Bronchial epithelial cell (primary cell): ENCODE results near the gene AK1. TPM values are rescaled to one million over a fixed set of nuclear protein-coding genes. Genes with fewer than 3 reads are reported as not detected.
"Not testable (repeated sequence)": the region's sequence is repeated elsewhere in the genome, so short reads cannot be mapped to it uniquely, and the experiment has no call there.

Experiments
- DNase-seq: peaks from one replicate; pipeline ENCODE4 v3.0.0-alpha.2; 2010; ENCODE audit warnings: low read depth
- FAIRE-seq: peaks from 2 replicates; lab custom pipeline; 2011; peaks lifted over from hg19 to GRCh38; lab: Jason Lieb, UNC
- H3K27me3 ChIP-seq: 2 replicates; pipeline ENCODE4 v1.5.1; 2011; ENCODE audit warnings: low read length; ENCODE audit not compliant: control insufficient read depth, insufficient read depth
- H3K36me3 ChIP-seq: 2 replicates; pipeline ENCODE4 v1.5.1; 2011; ENCODE audit warnings: low read length; ENCODE audit not compliant: control insufficient read depth, insufficient read depth
- H3K4me3 ChIP-seq: 2 replicates; pipeline ENCODE4 v1.5.1; 2011; ENCODE audit warnings: mild to moderate bottlenecking, low read depth, low read length, control low read depth
- total RNA-seq: library from RNA; depleted of rRNA; stranded (reverse); fragments of >200 nt; gene quantifications from 2 replicates; pipeline ENCODE4 v1.2.1, GENCODE V29; 2014
- TF ChIP-seq, protein P1 (sequence below): IDR thresholded peaks from 2 replicates; pipeline ENCODE4 v1.5.1; 2011; ENCODE audit warnings: mild to moderate bottlenecking, moderate library complexity, low read length, control low read depth, inconsistent platforms; ENCODE audit not compliant: insufficient read depth, severe bottlenecking

Gene AK1
- total RNA-seq, 1 donor from 2014 or later: 19.0 TPM

DNA sequence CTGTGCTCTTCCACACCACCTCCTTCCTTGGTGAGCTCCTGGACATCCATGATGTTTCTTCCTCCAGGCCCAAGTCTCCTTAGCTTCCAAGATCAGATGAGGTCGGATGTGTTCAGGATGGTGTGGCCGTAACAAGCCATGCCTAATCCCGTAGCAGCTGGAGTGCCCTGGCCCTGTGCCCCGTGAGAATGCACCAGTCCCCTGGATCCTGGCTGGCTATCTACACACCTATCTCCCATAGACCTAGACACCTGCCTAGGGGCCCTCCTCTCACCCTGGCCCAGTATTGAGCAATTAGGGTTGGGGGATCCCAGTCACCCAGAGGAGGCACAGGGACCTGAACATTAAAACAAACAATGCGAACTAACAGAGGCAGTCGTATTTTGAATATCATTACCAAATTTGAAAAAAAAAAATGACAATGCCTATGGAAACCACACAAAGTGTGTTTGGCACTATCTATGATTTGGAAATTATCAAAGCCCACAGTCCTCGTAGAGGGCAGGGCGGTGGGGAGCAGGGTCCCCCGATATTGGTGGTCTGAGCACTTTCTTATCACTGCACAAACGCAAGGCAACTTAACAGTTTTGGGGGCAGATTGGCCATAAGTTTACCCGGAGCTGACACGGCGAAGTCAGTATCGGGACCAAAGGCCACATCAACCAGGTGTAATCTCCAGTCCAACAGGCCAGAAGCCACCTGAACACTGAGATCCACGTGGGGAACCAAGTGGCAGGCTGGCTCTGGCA, 36.2 kb downstream of the AK1 start:
- no peak for DNase-seq
- no peaks in the 10 kb centered on the region for H3K36me3 ChIP-seq
- no peak overlapping the region for H3K4me3 ChIP-seq
- no peaks in the 10 kb centered on the region for H3K27me3 ChIP-seq
- TF ChIP-seq, protein P1, sequence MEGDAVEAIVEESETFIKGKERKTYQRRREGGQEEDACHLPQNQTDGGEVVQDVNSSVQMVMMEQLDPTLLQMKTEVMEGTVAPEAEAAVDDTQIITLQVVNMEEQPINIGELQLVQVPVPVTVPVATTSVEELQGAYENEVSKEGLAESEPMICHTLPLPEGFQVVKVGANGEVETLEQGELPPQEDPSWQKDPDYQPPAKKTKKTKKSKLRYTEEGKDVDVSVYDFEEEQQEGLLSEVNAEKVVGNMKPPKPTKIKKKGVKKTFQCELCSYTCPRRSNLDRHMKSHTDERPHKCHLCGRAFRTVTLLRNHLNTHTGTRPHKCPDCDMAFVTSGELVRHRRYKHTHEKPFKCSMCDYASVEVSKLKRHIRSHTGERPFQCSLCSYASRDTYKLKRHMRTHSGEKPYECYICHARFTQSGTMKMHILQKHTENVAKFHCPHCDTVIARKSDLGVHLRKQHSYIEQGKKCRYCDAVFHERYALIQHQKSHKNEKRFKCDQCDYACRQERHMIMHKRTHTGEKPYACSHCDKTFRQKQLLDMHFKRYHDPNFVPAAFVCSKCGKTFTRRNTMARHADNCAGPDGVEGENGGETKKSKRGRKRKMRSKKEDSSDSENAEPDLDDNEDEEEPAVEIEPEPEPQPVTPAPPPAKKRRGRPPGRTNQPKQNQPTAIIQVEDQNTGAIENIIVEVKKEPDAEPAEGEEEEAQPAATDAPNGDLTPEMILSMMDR: no peak
- FAIRE-seq: no peak

DNA sequence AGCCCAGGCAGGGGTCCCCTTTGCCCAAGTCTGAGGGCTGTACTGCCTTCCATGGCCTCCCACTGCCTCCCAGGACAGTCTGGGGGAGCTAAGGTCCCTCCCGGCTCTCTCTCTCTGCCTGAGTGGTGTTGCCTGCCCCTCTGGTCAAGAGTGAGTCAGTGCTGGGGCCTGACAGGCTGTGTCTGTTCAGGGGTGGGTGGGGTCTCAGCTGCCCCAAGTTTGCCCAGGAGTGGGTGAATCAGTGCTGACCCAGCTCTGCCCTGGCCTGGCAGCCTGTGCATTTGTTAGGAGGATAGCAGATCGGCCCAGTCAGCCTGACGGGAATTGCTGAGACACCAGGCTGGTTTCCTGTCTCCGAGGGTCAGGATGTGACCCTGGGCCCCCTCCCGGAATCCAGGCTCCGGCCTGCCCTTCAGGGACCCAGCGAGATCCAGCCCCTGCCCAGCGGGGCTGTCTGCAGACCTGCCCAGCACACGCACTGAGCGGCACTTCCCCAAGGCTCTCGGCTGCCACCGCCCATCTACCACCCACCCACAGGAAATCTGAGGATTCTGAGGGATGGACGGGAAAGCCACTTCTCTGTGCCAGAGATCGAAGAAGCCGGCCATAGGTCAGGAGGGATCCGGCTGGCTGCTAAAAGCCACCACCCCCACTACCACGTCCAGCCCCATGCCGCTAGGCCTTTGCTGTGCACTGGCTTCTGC, 38.9 kb downstream of the AK1 start:
- no peak for FAIRE-seq

DNA sequence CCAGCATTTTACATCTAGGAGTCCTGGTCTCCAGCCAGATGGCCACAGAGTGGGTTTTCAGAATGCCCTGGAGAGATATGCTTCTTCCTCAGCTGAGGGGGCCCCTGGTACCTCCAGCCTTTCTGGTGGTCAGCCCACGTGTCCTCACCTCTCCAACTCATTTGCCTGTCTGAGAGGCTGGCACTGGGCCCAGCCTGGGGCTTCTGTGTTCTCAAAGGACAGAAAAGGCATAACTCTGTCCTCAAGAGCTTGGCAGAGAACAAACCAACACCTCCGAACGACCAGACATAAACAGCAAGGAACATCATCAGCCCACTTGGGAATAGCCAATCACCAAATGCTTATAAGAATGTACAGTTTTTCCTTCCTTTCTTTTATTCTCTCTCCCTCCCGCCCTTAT, 40.1 kb downstream of the AK1 start:
- FAIRE-seq (no peak), DNase-seq (no peak)
- TF ChIP-seq, protein P1: no peak
- Histone ChIP-seq H3K27me3 (no peaks in the 10 kb centered on the region), H3K4me3 (no peak overlapping the region), H3K36me3 (no peaks in the 10 kb centered on the region)

More for the DNA sequence above, 38.9 kb downstream of the AK1 start:
- Histone ChIP-seq H3K4me3 (no peak overlapping the region), H3K27me3 (no peaks in the 10 kb centered on the region), H3K36me3 (no peaks in the 10 kb centered on the region)
- TF ChIP-seq, protein P1: no peak
- no peak for DNase-seq

DNA sequence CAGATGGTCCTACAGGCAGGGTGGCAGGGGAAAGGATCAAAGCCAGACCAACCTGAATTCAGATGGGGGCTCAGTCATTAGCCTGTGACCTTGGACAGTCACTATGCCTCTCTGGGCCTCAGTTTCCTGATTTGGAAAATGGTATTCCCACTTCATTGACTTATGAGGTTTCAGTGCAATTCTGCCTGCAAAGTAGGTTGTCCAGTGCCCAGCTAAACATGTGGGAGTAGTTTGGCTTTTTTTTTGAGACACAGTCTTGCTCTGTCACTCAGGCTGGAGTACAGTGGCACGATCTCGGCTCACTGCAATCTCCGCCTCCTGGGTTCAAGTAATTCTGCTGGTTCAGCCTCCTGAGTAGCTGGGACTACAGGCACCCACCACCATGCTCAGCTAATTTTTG, 40.9 kb downstream of the AK1 start:
- not testable (repeated sequence) for H3K27me3 ChIP-seq, FAIRE-seq, H3K36me3 ChIP-seq, DNase-seq, H3K4me3 ChIP-seq

DNA sequence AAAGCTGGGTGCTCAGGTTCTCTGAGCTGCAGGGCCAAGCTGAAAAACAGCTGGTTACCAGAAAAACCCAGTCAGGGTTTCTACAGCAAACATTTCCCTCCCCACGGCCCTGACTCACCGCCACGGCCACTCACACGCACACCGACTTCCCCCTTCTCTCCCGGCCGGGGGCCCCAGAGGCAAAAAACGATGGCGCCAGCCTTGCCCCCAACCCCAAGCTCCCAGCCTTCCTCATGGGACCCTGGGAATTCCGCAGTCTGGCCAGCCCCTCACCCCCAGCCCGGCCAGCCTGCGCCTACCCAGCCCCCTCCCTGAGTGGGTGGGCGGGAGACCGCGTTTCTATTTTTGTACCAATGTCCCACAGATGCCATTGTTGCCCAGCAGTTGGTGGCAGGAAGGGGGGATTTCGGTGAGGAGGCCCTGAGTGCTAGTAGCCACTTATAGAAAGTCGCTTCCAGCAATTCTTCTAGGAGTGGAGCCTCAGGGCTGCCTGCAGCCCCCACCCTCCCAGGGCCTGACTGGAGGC, 41.4 kb downstream of the AK1 start:
- TF ChIP-seq, protein P1: no peak
- Histone ChIP-seq H3K4me3 (no peak overlapping the region), H3K27me3 (no peaks in the 10 kb centered on the region), H3K36me3 (no peaks in the 10 kb centered on the region)
- DNase-seq (no peak), FAIRE-seq (no peak)

DNA sequence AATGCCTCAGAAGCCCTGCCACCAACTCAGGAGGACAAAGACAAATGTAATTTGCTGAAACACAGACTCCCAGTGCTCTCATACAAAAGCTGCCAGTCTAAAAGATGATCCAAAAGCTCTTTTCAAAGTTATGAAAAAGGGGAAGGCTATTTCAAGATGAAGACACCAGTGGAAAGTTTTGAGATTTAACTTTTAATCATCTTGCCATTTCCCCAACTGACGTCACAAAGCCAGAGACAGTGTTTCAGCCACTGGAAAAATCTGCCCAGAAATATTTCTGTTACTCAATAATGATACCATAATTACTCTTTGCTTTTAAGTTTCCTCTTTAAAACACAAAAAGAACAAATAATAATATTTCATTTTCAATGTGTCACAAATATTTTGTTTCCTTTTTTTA, 43.9 kb downstream of the AK1 start:
- TF ChIP-seq, protein P1: no peak
- H3K36me3 ChIP-seq: no peaks in the 10 kb centered on the region
- FAIRE-seq: no peak
- H3K4me3 ChIP-seq: no peak overlapping the region
- no peak for DNase-seq
- no peaks in the 10 kb centered on the region for H3K27me3 ChIP-seq
